ENCODE results near the gene RGS6.
A peak's percentile ranks its signal among the peaks of the same experiment; 100 is the strongest.

The RGS6 gene

GRCh38 chr14:72402377-72402772 is 470.1 kb downstream of the RGS6 start:
- no peak for DNase-seq (ENCODE audit: low read depth, low spot score)

DNA sequence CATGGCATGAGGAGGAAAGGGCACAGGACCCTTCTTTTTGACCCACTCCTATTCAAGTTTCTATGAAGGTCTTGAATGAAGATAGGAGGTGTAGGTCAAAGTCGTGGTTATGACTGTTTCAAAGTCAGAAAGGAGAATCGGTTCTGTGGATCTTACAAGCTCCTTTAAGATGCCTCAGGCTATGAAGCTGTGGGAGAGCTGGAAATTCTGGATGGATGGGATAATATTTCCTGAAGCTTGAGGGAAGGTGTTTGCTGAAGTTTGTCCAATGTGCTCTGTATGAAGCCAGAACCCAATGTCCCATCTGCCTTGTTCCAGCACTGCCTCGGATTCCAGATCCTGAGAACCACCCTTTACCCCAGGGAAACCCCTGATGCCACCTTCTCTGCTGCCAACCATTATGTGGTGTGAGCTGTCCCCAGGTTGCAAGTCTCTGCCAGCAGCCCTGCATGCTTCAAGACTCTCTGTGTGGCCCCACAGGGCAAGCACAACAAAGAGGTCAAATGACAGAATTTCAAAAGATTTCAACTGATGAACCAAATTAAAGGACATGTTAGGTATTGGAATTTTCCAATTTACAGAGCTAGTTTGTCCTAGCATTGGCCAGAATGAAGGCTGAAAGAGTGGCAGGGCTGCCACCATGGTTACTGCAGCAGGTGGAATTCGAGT is 472.0 kb downstream of the RGS6 start:
- DNase-seq (ENCODE audit: low read depth, low spot score): no peak

GRCh38 chr14:72404998-72405397 is 472.8 kb downstream of the RGS6 start:
- DNase-seq (ENCODE audit: low read depth, low spot score): no peak

- no peak for DNase-seq (ENCODE audit: low read depth, low spot score)
These were observed 475.8 kb downstream of the RGS6 start for GRCh38 chr14:72408020-72408419.

GRCh38 chr14:72409047-72409446 is 476.8 kb downstream of the RGS6 start:
- no peak for DNase-seq (ENCODE audit: low read depth, low spot score)

GRCh38 chr14:72416081-72416849 is 484.0 kb downstream of the RGS6 start:
- no peak for DNase-seq (ENCODE audit: low read depth, low spot score)

DNA sequence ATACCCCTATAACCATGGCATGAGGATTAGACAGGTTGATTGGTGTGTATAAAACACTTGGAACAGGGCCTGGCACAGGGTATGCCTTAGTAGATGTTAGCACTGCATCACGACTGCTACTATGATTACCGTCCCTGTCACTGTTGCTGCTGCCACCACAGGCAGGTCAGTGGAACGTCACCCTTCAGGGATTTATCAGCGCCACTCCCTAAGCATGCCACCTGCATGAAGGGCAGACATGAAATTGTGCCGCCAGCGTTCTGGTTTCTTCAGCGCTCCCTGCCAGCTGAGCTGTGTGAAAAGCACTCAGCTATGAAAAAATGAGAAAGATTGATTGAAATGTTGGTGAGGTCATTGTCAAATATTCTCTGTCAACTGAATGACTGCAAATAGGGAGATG is 484.7 kb downstream of the RGS6 start:
- no peak for DNase-seq (ENCODE audit: low read depth, low spot score)

DNA sequence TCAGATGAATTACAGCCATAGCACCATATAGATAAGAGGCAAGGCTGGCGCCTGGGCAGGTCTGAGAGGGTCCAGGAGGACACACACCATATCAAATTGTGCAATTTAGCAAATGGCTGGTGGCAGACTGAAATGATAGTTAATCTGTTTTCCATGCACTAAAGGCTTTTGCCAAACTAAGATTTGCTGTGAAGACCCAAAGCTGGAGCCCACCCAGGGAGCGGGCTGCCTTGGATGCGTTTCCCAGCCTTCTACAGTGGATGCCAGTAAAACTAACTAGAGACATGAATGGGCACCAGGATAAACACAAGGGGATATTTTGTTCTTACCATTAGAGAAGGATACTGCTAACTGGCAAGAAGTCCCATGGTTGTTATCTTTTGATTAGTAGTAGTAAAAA is 486.6 kb downstream of the RGS6 start:
- no peak for DNase-seq (ENCODE audit: low read depth, low spot score)

GRCh38 chr14:72419226-72419775 is 487.1 kb downstream of the RGS6 start:
- no peak for DNase-seq (ENCODE audit: low read depth, low spot score)

DNA sequence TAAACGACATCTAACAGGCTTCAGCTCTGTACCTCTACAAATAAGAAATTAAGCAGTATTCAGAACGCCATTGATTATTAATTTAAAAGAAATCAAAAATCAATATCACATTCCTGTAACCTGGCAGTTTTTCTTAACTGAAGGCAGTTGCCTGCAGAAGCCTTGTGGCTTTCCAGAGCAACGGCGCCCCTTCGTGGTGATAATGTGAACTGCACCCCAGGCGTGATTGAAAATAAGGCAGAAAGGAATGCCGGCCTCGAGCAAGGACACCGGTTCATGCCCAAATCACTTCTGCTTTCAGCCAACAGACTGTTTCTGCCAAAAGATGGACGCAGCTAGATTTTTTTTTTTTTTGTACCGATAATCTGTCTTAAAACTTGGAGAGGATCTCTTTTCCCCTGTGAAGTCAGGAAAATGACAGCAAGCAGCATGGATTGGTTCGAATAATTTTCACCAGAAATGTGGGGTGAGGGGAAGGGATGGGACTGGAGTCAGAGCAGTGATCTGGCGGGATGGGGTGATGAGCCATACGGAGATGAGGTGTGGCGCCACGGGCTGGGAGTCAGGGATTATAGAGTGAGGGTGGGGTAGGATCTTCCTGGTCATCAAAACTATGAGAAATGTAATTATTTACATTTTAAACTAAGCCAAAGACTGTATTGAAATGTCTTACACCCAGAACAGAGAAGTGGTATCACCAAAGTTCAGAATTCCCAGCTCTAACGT is 488.7 kb downstream of the RGS6 start:
- peak; percentile 60 for DNase-seq (ENCODE audit: low read depth, low spot score)

DNA sequence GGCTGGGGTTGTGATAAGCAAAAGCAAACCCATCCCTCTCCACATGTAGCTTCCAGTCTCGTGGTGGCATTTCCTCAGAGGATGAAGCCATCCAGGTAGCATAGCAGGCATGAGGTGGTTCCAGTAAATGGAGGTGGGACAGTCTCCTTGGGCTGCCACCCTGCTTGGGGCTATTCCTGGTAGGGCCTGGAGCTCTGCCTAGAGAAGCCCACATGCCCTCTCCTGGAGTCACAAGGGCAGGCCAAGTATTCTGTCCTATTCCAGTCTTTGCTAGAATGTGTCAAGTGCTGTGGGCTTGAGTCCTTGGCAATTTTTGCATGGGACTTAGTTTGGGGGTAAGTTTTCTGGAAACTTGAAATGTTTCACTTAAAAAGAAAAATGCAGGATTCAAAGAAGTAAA is 491.7 kb downstream of the RGS6 start:
- DNase-seq (ENCODE audit: low read depth, low spot score): no peak

- DNase-seq (ENCODE audit: low read depth, low spot score): no peak
These were observed 498.2 kb downstream of the RGS6 start for GRCh38 chr14:72430457-72430856.

DNA sequence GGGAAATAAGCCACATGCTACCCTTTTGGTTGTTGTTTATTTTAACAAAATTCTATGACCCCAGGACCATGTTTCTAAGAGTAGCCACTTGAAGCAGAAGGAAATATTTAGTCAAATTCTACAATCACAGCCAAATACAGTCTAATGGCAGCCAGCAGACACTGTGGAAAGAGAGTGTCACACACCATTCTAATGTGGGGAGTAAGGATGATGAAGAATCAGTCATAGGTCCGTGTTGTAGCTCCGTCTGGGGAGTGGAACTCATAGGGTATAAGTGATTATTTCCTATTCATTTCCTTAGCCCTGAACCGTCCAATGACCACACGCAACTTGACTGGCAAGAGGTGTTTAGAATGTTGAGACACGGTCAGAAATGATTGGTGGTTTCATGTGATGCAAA is 500.5 kb downstream of the RGS6 start:
- DNase-seq (ENCODE audit: low read depth, low spot score): no peak

GRCh38 chr14:72433511-72433910 is 501.3 kb downstream of the RGS6 start:
- no peak for DNase-seq (ENCODE audit: low read depth, low spot score)

- no peak for DNase-seq (ENCODE audit: low read depth, low spot score)
These were observed 502.6 kb downstream of the RGS6 start for GRCh38 chr14:72434856-72435255.

DNA sequence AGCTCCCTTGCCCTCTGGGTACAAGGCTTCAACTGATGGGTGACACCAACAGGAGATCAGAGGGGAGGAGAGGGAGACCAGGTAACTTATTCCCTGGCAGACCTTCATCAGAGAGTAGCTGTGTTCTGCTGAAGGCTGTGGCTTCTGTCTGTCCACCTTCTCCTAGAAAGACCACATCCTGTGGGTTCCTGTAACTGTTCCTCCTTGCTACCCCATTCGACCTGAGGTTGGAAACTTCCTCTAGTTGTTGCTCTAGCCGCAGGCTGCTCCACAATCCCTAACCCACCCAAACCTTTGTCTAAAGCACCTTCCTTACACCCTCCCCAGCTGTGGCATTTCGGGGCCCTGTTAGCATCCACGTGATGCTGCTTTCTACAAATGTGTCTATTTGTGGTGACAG is 507.5 kb downstream of the RGS6 start:
- DNase-seq (ENCODE audit: low read depth, low spot score): no peak

DNA sequence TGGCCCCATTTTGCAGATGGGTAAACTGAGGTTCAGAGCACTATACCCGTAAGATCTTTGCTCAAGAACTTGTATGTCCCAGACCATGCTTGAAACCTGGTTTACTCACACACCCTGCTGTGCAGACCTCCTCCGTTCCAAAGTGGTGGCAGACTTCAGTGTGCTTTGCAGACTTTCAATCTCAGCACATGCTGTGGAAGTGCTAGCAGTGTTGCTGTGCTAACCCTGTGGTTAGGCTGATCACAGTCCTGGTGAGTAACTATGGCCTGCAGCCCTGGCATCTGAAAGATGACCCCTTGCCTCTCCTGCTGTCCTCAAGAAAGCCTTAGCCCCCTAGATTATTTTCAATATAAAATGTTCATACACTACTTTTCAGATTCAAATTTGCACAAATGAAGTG is 511.0 kb downstream of the RGS6 start:
- no peak for DNase-seq (ENCODE audit: low read depth, low spot score)

DNA sequence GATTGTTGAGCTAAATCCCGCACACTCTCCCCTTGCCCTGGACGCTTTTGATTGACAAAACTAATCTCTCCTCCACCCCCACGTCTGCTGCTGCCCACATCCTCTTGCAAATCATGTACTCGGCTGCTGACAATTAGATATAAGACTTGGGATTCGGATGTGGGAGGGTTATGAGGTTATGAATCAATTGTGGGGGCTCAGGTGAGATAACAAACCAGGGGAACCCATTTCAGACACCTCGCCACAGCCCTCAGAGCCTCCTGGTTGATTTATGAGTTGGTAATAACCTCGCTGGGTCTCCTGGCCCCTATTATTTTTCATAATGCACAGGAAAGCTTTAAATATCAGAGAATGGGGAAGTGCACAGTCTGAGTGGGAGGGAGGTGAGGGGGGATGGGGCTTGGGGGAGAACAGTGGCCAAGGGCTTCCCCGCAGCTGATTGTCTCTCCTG is 511.8 kb downstream of the RGS6 start:
- peak; percentile 1 for DNase-seq (ENCODE audit: low read depth, low spot score)

- no peak for DNase-seq (ENCODE audit: low read depth, low spot score)
These were observed 512.5 kb downstream of the RGS6 start for GRCh38 chr14:72444701-72445100.

DNA sequence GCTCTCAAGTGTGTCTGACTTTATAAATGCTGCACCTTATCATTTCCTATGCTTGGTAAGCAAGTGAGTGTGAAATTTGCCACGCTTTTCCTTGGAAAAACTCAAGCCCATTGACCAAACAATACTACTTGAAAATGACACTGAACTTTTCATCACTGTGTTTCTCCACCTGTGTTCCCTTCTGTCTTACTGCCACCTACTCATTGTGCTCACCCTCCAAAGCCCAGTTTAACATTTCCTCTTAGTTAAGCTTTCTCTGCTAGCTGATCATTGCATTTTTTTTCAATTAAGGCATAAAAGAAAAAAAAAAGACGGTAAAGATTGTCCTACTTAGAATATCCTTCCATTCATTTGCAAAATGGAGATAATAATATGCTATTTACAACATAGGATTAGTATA is 516.0 kb downstream of the RGS6 start:
- DNase-seq (ENCODE audit: low read depth, low spot score): no peak

- no peak for DNase-seq (ENCODE audit: low read depth, low spot score)
These were observed 518.3 kb downstream of the RGS6 start for GRCh38 chr14:72450473-72451044.
